IPS-15b (cell line): ENCODE data around the gene PRKCA.

Experiments
- H3K27me3 ChIP-seq: one replicate; pipeline ENCODE4 v1.6.1; 2013; ENCODE audit warnings: low read length; ENCODE audit not compliant: control insufficient read depth, insufficient read depth
- H3K36me3 ChIP-seq: one replicate; pipeline ENCODE4 v1.6.1; 2013; ENCODE audit warnings: low read length; ENCODE audit not compliant: control insufficient read depth, insufficient read depth
- H3K4me1 ChIP-seq: one replicate; pipeline ENCODE4 v1.6.1; 2013; ENCODE audit warnings: mild to moderate bottlenecking, low read length; ENCODE audit not compliant: control insufficient read depth, insufficient read depth
- H3K4me3 ChIP-seq: one replicate; pipeline ENCODE4 v1.5.1; 2013; ENCODE audit warnings: low read depth, low read length
- H3K9ac ChIP-seq: one replicate; pipeline ENCODE4 v1.6.1; 2013; ENCODE audit warnings: low read depth, mild to moderate bottlenecking, low read length
- H3K9me3 ChIP-seq: one replicate; pipeline ENCODE4 v1.6.1; 2013; ENCODE audit warnings: mild to moderate bottlenecking, low read length; ENCODE audit not compliant: control insufficient read depth, insufficient read depth

PRKCA gene

DNA sequence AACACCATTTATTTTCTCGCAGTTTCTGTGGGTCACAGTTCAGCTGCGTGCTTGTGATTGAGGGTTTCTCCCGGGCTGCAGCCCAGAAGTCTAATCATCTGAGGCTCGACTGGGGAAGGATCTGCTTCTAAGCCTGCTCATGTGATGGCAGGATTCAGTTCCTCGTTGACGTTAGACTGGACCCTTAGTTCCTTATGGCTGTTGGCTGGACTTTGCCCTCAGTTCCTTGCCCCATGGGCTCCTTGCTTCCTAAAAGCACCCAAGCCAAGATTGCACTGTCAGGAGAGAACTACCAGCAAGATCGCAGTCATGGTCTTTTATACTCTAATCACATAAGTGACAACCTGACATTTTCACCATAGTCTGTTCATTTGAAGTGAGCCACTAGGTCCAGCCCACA, 250.0 kb downstream of the PRKCA start:
- Histone ChIP-seq H3K27me3 (no peaks in the 10 kb centered on the region), H3K4me3 (no peak overlapping the region), H3K9me3 (no peaks in the 10 kb centered on the region), H3K9ac (no peak overlapping the region), H3K4me1 (peaks cover 15% of the 10 kb centered on the region), H3K36me3 (no peaks in the 10 kb centered on the region)

GRCh38 chr17:66555605-66556004, 253.2 kb downstream of the PRKCA start:
- H3K36me3 ChIP-seq = peaks cover 2% of the 10 kb centered on the region
- H3K27me3 ChIP-seq = no peaks in the 10 kb centered on the region
- no peak overlapping the region for H3K4me3 ChIP-seq
- no peaks in the 10 kb centered on the region for H3K4me1 ChIP-seq
- no peaks in the 10 kb centered on the region for H3K9me3 ChIP-seq
- H3K9ac ChIP-seq = no peak overlapping the region

DNA sequence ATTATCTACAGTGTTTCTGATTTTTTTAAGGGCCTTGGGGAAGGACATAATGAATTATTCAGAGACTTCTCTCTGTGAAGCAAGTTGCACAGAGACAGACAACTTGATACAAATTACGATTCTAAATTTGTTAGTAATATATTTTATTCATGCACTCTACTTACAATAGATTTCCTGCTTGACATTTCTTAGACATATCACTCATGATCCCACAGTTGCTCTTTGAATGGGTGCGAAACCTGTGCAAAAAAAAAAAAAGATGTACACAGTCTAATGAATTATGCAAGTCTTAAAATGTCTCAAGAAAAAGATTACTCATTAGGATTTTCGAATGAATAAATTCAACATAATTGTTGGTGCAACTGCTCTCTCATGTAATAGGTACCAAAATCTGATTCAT, 254.8 kb downstream of the PRKCA start:
- Histone ChIP-seq H3K36me3 (peaks cover 2% of the 10 kb centered on the region), H3K4me1 (no peaks in the 10 kb centered on the region), H3K27me3 (no peaks in the 10 kb centered on the region), H3K9me3 (no peaks in the 10 kb centered on the region), H3K4me3 (no peak overlapping the region), H3K9ac (no peak overlapping the region)

- no peaks in the 10 kb centered on the region for H3K4me1 ChIP-seq
- no peaks in the 10 kb centered on the region for H3K27me3 ChIP-seq
- no peak overlapping the region for H3K9ac ChIP-seq
- no peak overlapping the region for H3K4me3 ChIP-seq
- peaks cover 2% of the 10 kb centered on the region for H3K36me3 ChIP-seq
- H3K9me3 ChIP-seq = no peaks in the 10 kb centered on the region
Observed at GRCh38 chr17:66557886-66558285, 255.5 kb downstream of the PRKCA start.

GRCh38 chr17:66560691-66561090, 258.3 kb downstream of the PRKCA start:
- Histone ChIP-seq H3K27me3 (no peaks in the 10 kb centered on the region), H3K9ac (no peak overlapping the region), H3K4me3 (no peak overlapping the region), H3K9me3 (no peaks in the 10 kb centered on the region), H3K4me1 (peaks cover 5% of the 10 kb centered on the region), H3K36me3 (peaks cover 2% of the 10 kb centered on the region)

DNA sequence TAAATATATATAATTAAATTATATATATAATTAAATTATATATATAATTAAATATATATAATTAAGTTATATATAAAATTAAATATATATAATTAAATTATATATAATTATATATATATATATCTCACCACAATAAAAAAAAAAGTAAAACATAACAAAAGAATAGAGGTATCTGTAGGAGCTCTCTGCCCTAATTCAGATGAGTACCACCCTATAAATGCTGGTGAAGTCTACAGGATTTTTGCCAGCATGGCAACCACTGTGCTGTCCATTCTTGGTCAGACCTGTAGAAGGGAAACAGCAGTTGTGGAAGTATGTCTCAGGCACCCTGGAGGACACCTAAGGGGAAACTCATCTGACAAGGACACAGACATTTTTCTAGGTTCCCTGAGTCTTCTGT, 259.7 kb downstream of the PRKCA start:
- H3K36me3 ChIP-seq = peaks cover 2% of the 10 kb centered on the region
- H3K4me3 ChIP-seq = no peak overlapping the region
- H3K27me3 ChIP-seq = no peaks in the 10 kb centered on the region
- H3K9me3 ChIP-seq = no peaks in the 10 kb centered on the region
- H3K4me1 ChIP-seq = peaks cover 9% of the 10 kb centered on the region
- H3K9ac ChIP-seq = no peak overlapping the region

GRCh38 chr17:66564992-66565465, 262.6 kb downstream of the PRKCA start:
- no peak overlapping the region for H3K9ac ChIP-seq
- H3K36me3 ChIP-seq = peaks cover 2% of the 10 kb centered on the region
- H3K4me1 ChIP-seq = peaks cover 9% of the 10 kb centered on the region
- no peaks in the 10 kb centered on the region for H3K27me3 ChIP-seq
- H3K9me3 ChIP-seq = no peaks in the 10 kb centered on the region
- no peak overlapping the region for H3K4me3 ChIP-seq

- Histone ChIP-seq H3K9me3 (no peaks in the 10 kb centered on the region), H3K9ac (no peak overlapping the region), H3K4me3 (no peak overlapping the region), H3K27me3 (no peaks in the 10 kb centered on the region), H3K4me1 (peaks cover 9% of the 10 kb centered on the region), H3K36me3 (no peaks in the 10 kb centered on the region)
Observed at GRCh38 chr17:66567234-66568170, 265.1 kb downstream of the PRKCA start.

DNA sequence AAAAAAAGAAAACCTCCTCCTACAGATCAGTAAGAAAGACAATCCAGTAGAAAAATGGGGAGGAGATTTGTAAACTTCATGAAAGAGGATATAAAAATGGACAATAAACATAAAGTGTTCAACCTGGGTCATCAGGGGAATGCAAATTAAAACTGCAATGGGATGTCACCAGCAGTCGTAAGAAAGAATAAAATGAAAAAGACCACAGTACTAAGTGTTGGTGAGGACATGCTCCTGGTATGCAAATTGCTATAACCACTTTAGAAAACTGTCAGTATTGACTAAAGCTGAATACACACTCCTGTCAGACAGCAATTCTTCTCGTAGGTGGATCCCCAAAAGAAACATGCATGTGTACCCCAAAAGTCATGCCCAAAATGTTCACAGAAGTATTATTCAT, 267.2 kb downstream of the PRKCA start:
- Histone ChIP-seq H3K9ac (no peak overlapping the region), H3K9me3 (no peaks in the 10 kb centered on the region), H3K27me3 (no peaks in the 10 kb centered on the region), H3K4me3 (no peak overlapping the region), H3K4me1 (peaks cover 9% of the 10 kb centered on the region), H3K36me3 (no peaks in the 10 kb centered on the region)

DNA sequence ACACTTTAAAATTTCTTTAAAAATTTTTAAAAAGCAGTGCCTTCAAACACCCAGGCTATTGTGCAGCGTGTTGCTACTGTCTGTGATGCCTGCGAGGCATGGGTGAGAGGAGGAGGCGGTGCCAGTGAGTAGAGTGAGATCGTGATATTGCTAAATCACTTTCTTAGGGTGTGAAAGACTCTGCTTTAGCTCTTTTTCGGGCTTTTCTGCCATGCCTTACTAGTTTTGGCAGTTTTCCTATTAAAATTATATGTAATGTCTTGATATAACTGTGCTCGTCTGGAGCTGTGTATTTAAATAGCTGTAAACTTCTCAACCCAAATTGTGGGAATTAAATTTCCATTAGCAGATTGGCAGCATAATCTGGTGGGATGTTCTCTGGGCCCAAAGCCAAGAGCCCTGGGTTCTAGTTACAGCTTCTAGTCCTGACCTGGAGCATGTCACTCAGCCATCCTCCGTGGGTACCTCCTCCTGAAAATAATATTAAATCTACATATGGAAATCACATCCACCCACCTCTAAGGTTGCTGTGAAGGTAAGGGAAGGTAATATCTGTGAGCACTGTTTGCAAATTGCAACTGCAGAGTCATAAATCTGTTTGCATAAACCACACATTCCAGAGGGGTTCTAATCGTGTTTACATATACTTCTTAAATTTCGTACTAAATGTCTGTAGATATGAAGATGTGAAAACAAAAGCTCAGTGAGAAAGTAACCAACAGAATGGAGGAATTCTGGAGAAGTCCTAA, 268.2 kb downstream of the PRKCA start:
- Histone ChIP-seq H3K4me1 (peaks cover 5% of the 10 kb centered on the region), H3K4me3 (no peak overlapping the region)

GRCh38 chr17:66571745-66572144, 269.3 kb downstream of the PRKCA start:
- Histone ChIP-seq H3K27me3 (no peaks in the 10 kb centered on the region), H3K9me3 (no peaks in the 10 kb centered on the region), H3K36me3 (no peaks in the 10 kb centered on the region), H3K9ac (no peak overlapping the region), H3K4me3 (no peak overlapping the region), H3K4me1 (no peaks in the 10 kb centered on the region)

More for the DNA sequence above, 268.2 kb downstream of the PRKCA start:
- Histone ChIP-seq H3K36me3 (no peaks in the 10 kb centered on the region), H3K9ac (no peak overlapping the region), H3K9me3 (no peaks in the 10 kb centered on the region), H3K27me3 (no peaks in the 10 kb centered on the region)

DNA sequence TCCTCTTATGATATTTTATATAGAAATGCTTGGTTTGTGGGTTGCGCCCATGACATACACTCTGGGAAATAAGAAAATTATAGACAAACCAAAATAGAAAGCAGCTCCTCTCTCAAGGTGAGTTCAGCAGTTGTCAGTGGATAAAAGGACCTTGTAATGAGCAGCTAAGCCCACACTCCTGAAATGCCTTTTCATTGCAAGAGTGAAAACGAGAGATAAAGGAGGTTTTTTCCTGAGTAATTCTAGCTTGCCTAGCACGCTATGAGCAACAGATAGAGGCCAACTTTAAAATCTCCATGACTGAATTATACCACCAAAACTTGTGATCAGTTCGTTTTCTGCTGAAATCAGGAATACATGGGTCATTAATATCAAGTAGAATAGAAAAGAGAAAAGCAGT, 270.7 kb downstream of the PRKCA start:
- Histone ChIP-seq H3K4me1 (no peaks in the 10 kb centered on the region), H3K27me3 (no peaks in the 10 kb centered on the region), H3K9me3 (no peaks in the 10 kb centered on the region), H3K9ac (no peak overlapping the region), H3K4me3 (no peak overlapping the region), H3K36me3 (no peaks in the 10 kb centered on the region)
